ENCODE data around the gene PTPN12.

DNA sequence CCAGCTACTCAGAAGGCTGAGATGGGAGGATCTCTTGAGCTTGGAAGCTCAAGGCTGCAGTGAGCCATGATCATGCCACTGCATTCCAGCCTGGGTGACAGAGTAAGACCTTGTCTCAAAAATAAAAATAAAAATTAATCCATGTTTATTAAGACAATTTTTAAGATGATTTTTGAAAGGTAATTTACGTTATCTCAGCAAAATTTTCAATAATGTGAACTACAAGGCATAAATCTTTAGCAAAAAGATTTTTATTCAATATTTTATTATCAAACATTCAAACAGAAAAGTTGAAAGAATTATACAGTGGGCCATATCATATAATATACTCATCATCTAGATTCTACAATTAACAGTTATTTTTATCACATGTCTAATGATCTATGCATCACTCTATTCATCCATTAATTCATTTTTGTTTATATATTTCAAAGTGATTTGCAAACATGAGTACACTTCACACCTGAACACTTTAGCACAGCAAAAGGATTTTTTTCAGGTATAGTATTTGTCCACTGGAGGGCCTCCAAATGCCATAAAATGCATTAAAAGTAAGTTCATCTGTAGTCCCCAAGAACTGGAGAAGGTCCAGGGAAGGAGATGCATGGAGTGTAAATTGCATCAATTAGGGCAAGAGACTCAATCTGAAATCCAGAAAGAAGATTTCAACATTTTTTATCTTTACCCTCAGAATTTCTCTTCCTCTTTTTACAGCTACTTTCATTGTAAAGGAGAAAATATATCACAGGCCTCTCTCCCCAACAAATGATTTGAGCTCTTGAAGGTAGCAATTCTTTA is 120.5 kb downstream of the PTPN12 start:
- TF ChIP-seq, protein P1, sequence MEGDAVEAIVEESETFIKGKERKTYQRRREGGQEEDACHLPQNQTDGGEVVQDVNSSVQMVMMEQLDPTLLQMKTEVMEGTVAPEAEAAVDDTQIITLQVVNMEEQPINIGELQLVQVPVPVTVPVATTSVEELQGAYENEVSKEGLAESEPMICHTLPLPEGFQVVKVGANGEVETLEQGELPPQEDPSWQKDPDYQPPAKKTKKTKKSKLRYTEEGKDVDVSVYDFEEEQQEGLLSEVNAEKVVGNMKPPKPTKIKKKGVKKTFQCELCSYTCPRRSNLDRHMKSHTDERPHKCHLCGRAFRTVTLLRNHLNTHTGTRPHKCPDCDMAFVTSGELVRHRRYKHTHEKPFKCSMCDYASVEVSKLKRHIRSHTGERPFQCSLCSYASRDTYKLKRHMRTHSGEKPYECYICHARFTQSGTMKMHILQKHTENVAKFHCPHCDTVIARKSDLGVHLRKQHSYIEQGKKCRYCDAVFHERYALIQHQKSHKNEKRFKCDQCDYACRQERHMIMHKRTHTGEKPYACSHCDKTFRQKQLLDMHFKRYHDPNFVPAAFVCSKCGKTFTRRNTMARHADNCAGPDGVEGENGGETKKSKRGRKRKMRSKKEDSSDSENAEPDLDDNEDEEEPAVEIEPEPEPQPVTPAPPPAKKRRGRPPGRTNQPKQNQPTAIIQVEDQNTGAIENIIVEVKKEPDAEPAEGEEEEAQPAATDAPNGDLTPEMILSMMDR (IDR thresholded peaks at IDR 0.05) = peak; percentile 63
- no peak for TF ChIP-seq EZH2 (IDR thresholded peaks at IDR 0.05; ENCODE audit: borderline replicate concordance, insufficient read depth, low read depth, low read length, poor library complexity, severe bottlenecking)

All from B cell (primary cell).